ENCODE data around the gene ARHGEF7.

- peak; percentile 68 for TF ChIP-seq CTCF (conservative IDR thresholded peaks at IDR 0.05; ENCODE audit: low read length)
- no peak for TF ChIP-seq EZH2phosphoT487 (IDR thresholded peaks at IDR 0.05; ENCODE audit: borderline replicate concordance, low read depth, low read length)
Measured at GRCh38 chr13:111216166-111216960, 101.3 kb downstream of the ARHGEF7 start.
